Neural cell (in vitro differentiated cells): Measurements from ENCODE around the gene CMTM8.

Experiments used
- EP300 ChIP-seq: fragments of 450-650 bp; conservative IDR thresholded peaks from 2 replicates; pipeline ENCODE4 v1.6.1; 2014; ENCODE audit warnings: antibody characterized with exemption, mild to moderate bottlenecking, moderate library complexity; ENCODE audit not compliant: poor library complexity, severe bottlenecking
- EZH2 ChIP-seq: fragments of 200-600, 300-800 bp; shearing (Covaris generic), sonication (generic); IDR thresholded peaks from 2 replicates; pipeline ENCODE4 v1.6.1; 2014; ENCODE audit warnings: antibody characterized with exemption, low read length, borderline replicate concordance, mild to moderate bottlenecking; ENCODE audit not compliant: insufficient read depth, poor library complexity, severe bottlenecking
- POLR2AphosphoS5 ChIP-seq: IDR thresholded peaks from 2 replicates; pipeline ENCODE4 v1.6.1; 2012
- RAD21 ChIP-seq: fragments of 450-650 bp; conservative IDR thresholded peaks from 2 replicates; pipeline ENCODE4 v1.6.1; 2014; ENCODE audit warnings: antibody characterized with exemption, mild to moderate bottlenecking, moderate library complexity
- SMC3 ChIP-seq: fragments of 450-650 bp; conservative IDR thresholded peaks from 2 replicates; pipeline ENCODE4 v1.6.1; 2014; ENCODE audit warnings: antibody characterized with exemption, mild to moderate bottlenecking, moderate library complexity; ENCODE audit not compliant: poor library complexity
- TAF1 ChIP-seq: IDR thresholded peaks from 2 replicates; pipeline ENCODE4 v1.6.1; 2012; ENCODE audit warnings: low read depth
- TF ChIP-seq, protein P1 (sequence below): fragments of 450-650 bp; IDR thresholded peaks from 2 replicates; pipeline ENCODE4 v1.5.1; 2014; ENCODE audit warnings: antibody characterized with exemption, mild to moderate bottlenecking, moderate library complexity; ENCODE audit not compliant: poor library complexity, severe bottlenecking
- TF ChIP-seq, protein P2 (sequence below): IDR thresholded peaks from 2 replicates; pipeline ENCODE4 v1.6.1; 2012; ENCODE audit warnings: borderline replicate concordance

- TF ChIP-seq RAD21: no peak
- TF ChIP-seq EZH2: no peak
- TF ChIP-seq, protein P1, sequence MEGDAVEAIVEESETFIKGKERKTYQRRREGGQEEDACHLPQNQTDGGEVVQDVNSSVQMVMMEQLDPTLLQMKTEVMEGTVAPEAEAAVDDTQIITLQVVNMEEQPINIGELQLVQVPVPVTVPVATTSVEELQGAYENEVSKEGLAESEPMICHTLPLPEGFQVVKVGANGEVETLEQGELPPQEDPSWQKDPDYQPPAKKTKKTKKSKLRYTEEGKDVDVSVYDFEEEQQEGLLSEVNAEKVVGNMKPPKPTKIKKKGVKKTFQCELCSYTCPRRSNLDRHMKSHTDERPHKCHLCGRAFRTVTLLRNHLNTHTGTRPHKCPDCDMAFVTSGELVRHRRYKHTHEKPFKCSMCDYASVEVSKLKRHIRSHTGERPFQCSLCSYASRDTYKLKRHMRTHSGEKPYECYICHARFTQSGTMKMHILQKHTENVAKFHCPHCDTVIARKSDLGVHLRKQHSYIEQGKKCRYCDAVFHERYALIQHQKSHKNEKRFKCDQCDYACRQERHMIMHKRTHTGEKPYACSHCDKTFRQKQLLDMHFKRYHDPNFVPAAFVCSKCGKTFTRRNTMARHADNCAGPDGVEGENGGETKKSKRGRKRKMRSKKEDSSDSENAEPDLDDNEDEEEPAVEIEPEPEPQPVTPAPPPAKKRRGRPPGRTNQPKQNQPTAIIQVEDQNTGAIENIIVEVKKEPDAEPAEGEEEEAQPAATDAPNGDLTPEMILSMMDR: no peak
- TF ChIP-seq, protein P2, sequence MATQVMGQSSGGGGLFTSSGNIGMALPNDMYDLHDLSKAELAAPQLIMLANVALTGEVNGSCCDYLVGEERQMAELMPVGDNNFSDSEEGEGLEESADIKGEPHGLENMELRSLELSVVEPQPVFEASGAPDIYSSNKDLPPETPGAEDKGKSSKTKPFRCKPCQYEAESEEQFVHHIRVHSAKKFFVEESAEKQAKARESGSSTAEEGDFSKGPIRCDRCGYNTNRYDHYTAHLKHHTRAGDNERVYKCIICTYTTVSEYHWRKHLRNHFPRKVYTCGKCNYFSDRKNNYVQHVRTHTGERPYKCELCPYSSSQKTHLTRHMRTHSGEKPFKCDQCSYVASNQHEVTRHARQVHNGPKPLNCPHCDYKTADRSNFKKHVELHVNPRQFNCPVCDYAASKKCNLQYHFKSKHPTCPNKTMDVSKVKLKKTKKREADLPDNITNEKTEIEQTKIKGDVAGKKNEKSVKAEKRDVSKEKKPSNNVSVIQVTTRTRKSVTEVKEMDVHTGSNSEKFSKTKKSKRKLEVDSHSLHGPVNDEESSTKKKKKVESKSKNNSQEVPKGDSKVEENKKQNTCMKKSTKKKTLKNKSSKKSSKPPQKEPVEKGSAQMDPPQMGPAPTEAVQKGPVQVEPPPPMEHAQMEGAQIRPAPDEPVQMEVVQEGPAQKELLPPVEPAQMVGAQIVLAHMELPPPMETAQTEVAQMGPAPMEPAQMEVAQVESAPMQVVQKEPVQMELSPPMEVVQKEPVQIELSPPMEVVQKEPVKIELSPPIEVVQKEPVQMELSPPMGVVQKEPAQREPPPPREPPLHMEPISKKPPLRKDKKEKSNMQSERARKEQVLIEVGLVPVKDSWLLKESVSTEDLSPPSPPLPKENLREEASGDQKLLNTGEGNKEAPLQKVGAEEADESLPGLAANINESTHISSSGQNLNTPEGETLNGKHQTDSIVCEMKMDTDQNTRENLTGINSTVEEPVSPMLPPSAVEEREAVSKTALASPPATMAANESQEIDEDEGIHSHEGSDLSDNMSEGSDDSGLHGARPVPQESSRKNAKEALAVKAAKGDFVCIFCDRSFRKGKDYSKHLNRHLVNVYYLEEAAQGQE: no peak
- no peak for TF ChIP-seq POLR2AphosphoS5
- TF ChIP-seq EP300: no peak
- no peak for TF ChIP-seq TAF1
- TF ChIP-seq SMC3: no peak
Observed at GRCh38 chr3:32309654-32310242, 71.3 kb downstream of the CMTM8 start.
